ENCODE results near the gene YRDC. TPM values are rescaled to one million over a fixed set of nuclear protein-coding genes. Genes with fewer than 3 reads are reported as not detected.
A peak's percentile ranks its signal among the peaks of the same experiment; 100 is the strongest.

YRDC gene, protein sequence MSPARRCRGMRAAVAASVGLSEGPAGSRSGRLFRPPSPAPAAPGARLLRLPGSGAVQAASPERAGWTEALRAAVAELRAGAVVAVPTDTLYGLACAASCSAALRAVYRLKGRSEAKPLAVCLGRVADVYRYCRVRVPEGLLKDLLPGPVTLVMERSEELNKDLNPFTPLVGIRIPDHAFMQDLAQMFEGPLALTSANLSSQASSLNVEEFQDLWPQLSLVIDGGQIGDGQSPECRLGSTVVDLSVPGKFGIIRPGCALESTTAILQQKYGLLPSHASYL
- total RNA-seq (2014; rRNA removed; shearing (Covaris generic)) = 32.0 and 59.7 TPM in 2 replicates

DNA sequence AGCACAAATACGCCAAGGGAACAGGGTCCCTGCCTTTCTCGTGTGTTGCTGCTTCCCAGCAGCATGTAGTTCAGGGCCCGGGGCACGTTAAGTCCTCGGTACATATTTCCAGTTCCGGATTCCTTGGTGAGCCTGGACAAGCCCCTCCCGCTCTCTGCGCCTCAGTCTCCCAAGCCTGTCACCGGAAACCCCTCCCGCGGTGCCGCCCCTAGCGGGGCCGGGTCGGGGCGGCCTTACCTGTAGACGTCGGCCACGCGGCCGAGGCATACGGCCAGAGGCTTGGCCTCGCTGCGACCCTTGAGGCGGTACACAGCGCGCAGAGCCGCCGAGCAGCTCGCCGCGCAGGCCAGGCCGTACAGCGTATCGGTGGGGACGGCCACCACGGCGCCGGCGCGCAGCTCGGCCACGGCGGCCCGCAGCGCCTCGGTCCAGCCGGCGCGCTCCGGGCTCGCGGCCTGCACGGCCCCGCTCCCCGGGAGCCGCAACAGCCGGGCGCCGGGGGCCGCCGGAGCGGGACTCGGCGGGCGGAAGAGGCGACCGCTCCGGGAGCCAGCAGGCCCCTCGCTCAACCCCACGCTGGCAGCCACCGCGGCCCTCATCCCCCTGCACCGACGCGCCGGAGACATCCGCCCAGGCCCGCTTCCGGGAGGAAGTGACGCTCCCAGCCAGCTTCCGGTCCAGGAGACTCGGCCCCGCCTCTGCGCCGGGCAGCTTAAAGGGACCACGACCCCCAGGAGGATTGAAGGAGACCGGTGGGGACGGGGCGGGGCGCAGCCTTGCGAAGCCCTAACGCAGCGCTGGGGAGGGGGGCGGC is at the start of gene YRDC, which contains the start of gene C1orf122:
Gene YRDC, minus strand, starts transcription at position 654 of the 814 bp plus-strand sequence. Its CDS starts 28 bp downstream, at position 626.
Gene C1orf122, plus strand, starts transcription at position 236 of the 814 bp plus-strand sequence. CDS start 615 bp downstream, outside the sequence.
- H3K9me3 ChIP-seq (replicated peaks) = no peaks in the 10 kb centered on the region
- peak within 1 kb of the TSS; percentile 95 for H3K4me3 ChIP-seq
- no peaks in the 10 kb centered on the region for H3K27me3 ChIP-seq (replicated peaks)
- peaks cover 74% of the 10 kb centered on the region for H3K36me3 ChIP-seq
- peaks cover 16% of the 10 kb centered on the region for H3K4me1 ChIP-seq (replicated peaks)
- H3K27ac ChIP-seq = peak within 1 kb of the TSS; percentile 81
- peak; percentile 81 to 96 for DNase-seq (ENCODE audit: low read depth in 1 of 2, low spot score in 2 of 2)

DNA sequence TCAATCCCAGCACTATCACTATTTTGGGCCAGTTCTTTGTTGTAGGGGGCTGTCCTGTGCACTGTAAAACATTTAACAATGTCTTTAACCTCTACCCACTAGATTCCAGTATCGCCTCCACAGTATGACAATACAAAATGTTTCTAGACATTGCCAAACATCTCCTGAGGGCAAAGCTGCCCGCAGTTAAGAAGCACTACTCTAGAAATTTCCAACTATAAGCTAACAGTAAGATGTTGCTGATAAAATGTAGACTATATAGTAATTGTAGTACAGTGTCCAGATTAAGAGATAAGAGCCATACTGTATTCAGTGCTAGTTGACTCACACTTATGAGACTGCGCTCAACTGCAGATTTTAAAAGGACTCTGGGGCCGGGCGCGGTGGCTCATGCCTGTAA is 46.4 kb upstream of the YRDC start:
- DNase-seq (ENCODE audit: low read depth in 1 of 2, low spot score in 2 of 2) = no peak
- H3K27ac ChIP-seq = no peak overlapping the region
- H3K27me3 ChIP-seq (replicated peaks) = no peaks in the 10 kb centered on the region
- H3K36me3 ChIP-seq = peaks cover 59% of the 10 kb centered on the region
- H3K9me3 ChIP-seq (replicated peaks) = 0 out of 2 replicates have a peak, but pooled peaks cover 2% of the 10 kb centered on the region
- H3K4me1 ChIP-seq (replicated peaks) = peaks cover 7% of the 10 kb centered on the region
- no peak overlapping the region for H3K4me3 ChIP-seq

DNA sequence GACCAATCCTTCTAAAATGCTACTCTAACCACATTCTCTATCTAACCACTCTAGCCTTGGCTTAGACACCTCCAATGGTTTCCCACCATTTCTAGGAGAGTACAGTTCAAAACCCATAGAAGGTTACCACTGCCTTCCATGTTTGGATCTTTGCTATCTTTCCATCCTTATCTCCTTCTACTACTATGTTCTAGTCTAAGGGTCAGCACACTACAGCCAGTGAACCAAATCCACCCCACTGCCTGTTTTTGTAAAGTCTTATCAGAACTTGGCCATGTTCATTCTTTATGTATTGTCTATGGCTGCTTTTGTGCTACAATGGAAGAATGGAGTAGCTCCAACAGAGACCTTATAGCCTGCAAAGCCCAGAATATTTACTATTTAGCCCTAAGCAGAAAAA is 45.1 kb upstream of the YRDC start:
- Histone ChIP-seq H3K4me3 (no peak overlapping the region), H3K36me3 (peaks cover 66% of the 10 kb centered on the region), H3K27ac (no peak overlapping the region), H3K4me1 (replicated peaks) (peaks cover 2% of the 10 kb centered on the region), H3K27me3 (replicated peaks) (no peaks in the 10 kb centered on the region), H3K9me3 (replicated peaks) (0 out of 2 replicates have a peak, but pooled peaks cover 2% of the 10 kb centered on the region)
- no peak for DNase-seq (ENCODE audit: low read depth in 1 of 2, low spot score in 2 of 2)

DNA sequence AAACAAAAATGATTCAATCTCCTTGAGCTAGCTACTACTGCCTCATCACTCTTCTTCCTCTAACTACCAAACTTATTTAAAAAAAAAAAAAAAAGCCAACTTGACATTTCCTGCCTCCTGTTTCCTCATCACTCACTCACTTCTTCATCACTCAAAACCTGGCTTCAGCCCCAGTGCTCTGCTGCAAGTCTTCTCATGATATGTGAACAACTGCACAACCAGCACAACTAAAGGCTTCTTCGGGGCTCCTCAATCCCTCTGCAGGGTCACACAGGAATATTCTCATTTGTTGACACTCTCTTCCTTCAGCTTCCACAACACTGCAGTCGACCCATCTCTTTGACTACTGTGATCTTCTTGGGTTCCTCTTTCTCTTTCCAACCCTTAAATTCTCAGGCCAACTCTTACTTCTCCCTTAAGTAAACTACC is 43.8 kb upstream of the YRDC start:
- Histone ChIP-seq H3K27ac (no peak overlapping the region), H3K27me3 (replicated peaks) (no peaks in the 10 kb centered on the region), H3K4me3 (no peak overlapping the region), H3K36me3 (peaks cover 69% of the 10 kb centered on the region), H3K4me1 (replicated peaks) (no peaks in the 10 kb centered on the region), H3K9me3 (replicated peaks) (0 out of 2 replicates have a peak, but pooled peaks cover 2% of the 10 kb centered on the region)
- DNase-seq (ENCODE audit: low read depth in 1 of 2, low spot score in 2 of 2) = no peak

DNA sequence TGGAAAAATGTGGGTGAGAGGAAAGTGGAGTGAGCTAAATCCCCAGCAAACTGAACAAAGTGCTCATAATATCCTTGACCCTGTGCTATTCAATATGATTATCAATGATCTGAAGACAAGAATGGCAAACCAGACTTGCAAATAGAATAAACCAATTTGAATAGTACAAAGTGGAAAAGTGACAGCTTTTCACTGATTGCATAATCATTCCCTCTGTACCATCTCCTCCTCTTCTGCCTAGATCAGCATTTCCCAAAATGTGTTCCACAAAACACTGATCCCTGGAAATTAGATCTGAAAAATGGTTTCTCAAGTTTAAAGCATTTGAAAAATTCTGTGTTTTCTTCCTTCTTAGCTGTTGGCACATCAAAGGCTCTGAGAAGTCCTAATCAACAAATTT is 43.3 kb upstream of the YRDC start:
- Histone ChIP-seq H3K9me3 (replicated peaks) (0 out of 2 replicates have a peak, but pooled peaks cover 2% of the 10 kb centered on the region), H3K36me3 (peaks cover 71% of the 10 kb centered on the region)

DNA sequence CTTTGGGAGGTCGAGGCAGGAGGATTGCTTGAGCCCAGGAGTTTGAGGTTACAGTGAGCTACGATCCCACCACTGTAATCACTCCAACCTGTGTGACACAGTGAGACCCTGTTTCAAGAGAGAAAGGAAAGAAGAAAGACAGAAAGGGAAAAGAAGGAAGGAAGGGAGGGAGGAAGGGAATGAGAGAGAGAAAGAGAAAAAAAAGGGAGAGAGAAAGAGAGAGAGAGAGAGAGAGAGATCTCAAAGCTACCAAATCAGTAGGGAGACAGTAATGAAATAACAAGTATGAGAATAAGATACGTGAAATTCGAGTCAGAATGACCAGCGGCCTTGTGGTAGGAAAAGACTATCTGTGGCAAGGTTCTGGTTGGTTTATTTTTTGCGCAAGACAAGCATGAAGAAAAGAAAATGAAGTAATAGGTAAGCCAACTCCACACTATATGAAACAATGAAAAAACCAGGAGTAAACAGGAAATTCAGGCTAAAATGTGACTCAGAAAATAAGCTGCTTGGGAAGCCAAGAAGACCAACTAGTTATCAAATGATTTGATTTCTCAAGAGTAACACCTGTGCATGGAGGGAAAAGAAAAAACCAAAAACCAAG is 42.4 kb upstream of the YRDC start:
- no peak overlapping the region for H3K4me3 ChIP-seq
- H3K36me3 ChIP-seq = peaks cover 75% of the 10 kb centered on the region
- H3K4me1 ChIP-seq (replicated peaks) = no peaks in the 10 kb centered on the region
- H3K27me3 ChIP-seq (replicated peaks) = no peaks in the 10 kb centered on the region
- 0 out of 2 replicates have a peak, but pooled peaks cover 2% of the 10 kb centered on the region for H3K9me3 ChIP-seq (replicated peaks)
- no peak for DNase-seq (ENCODE audit: low read depth in 1 of 2, low spot score in 2 of 2)
- no peak overlapping the region for H3K27ac ChIP-seq

More for the DNA sequence above, 43.3 kb upstream of the YRDC start:
- H3K4me3 ChIP-seq = no peak overlapping the region
- no peak for DNase-seq (ENCODE audit: low read depth in 1 of 2, low spot score in 2 of 2)
- no peaks in the 10 kb centered on the region for H3K27me3 ChIP-seq (replicated peaks)
- H3K27ac ChIP-seq = no peak overlapping the region
- no peaks in the 10 kb centered on the region for H3K4me1 ChIP-seq (replicated peaks)

DNA sequence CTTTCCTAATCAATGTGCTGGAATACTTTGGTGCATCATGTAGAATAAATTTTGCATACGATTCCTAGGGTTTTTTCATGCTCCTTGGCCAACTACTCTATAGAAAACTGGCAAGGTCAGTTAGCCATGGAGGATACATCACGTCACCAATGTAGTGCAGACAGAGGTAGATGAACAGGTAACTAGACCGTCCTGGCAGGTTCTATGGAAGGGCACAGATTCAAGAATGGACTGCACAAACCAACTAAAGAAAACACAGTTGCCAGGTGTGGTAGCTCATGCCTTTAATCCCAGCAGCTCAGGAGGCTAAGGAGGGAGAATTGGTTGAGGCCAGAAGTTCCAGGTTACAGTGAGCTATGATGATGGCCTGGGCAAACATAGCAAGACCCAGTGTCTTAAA is 41.5 kb upstream of the YRDC start:
- no peak for DNase-seq (ENCODE audit: low read depth in 1 of 2, low spot score in 2 of 2)
- Histone ChIP-seq H3K36me3 (peaks cover 69% of the 10 kb centered on the region), H3K4me3 (no peak overlapping the region)

DNA sequence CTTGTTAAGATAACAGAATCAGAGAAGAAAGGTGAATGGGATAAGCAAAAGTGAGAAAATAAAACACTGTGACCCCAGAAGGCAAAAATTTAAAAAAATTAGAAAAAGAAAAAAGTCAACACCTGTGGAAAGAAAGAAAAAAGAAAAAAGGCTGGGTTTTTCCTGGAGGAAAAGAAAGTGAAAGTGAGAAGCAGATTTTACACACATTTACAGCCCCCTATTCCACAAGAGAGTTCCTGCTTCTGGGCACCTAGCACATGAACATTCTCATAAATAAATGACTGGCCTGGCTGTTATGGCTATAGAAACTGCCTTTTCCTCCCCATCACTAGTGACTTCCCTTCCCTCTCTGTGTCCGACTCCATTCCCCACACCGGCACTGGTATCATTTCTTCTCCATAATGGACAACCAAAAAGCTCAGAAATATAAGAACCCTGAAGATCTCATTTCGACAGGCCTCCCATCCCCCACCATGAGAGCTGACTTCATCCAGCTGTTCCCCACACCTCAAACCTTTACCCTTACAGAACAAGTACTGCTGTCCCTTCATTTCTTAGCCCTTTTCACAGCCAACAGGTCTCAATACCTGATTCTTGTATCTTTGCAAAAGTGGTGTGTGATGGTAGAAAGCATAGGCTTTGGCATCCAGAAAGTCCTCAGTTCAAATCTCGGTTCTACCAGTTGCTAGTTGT is 38.8 kb upstream of the YRDC start:
- Histone ChIP-seq H3K4me1 (replicated peaks) (no peaks in the 10 kb centered on the region), H3K27me3 (replicated peaks) (no peaks in the 10 kb centered on the region), H3K4me3 (no peak overlapping the region), H3K36me3 (peaks cover 54% of the 10 kb centered on the region), H3K27ac (no peak overlapping the region), H3K9me3 (replicated peaks) (peaks cover 2% of the 10 kb centered on the region; the same call in 1 of the 2 replicates)
- no peak for DNase-seq (ENCODE audit: low read depth in 1 of 2, low spot score in 2 of 2)

More for the DNA sequence above, 41.5 kb upstream of the YRDC start:
- Histone ChIP-seq H3K4me1 (replicated peaks) (no peaks in the 10 kb centered on the region), H3K27ac (no peak overlapping the region), H3K27me3 (replicated peaks) (no peaks in the 10 kb centered on the region), H3K9me3 (replicated peaks) (peaks cover 2% of the 10 kb centered on the region; the same call in 1 of the 2 replicates)

DNA sequence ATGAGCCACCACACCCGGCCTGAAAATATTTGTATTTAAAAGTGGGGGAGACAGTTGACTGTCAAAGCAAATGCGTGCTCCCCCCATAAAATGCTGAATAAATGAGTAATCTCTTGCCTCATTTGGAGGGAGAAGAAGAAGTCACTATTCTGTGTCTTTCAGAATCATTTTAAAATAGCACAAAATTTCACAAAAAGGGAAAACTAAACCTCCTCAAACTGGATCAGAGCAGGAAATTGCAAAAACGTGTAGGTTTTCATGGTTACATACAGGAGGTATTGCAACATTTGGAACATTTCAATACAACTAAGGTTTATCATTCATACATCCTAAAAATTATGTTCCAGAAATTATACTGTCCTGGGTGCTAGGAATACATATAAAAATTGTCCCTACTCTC is 37.8 kb upstream of the YRDC start:
- H3K9me3 ChIP-seq (replicated peaks) = peaks cover 2% of the 10 kb centered on the region; the same call in 1 of the 2 replicates
- peaks cover 50% of the 10 kb centered on the region for H3K36me3 ChIP-seq
- H3K27me3 ChIP-seq (replicated peaks) = no peaks in the 10 kb centered on the region
- H3K4me3 ChIP-seq = no peak overlapping the region
- no peak for DNase-seq (ENCODE audit: low read depth in 1 of 2, low spot score in 2 of 2)
- no peak overlapping the region for H3K27ac ChIP-seq
- no peaks in the 10 kb centered on the region for H3K4me1 ChIP-seq (replicated peaks)

DNA sequence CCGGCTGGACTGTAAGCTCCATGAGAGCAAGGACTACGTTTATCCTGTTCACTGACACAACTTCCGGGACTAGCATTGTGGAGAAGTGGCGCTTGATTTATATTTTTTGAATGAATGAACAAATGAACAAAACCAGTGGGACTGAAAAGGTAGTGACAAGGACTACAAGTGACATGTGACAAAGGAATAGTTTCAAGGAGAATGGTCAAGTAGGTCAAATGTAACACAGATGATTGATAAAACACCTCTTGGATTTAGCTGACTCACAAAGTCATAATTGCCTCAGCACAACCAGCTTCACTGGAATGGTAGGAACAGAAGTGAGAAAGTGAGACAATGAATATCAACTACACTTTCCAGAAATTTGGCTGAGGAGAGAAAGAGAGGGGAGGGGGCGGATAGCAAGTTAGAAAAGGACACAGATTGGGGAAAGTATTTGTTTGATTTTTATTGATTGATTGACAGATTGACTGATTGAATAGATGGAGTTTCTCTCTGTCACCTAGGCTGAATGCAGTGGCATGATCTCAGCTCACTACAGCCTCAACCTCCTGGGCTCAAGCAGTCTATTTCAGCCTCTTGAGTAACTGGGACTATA is 37.1 kb upstream of the YRDC start:
- H3K27me3 ChIP-seq (replicated peaks) = no peaks in the 10 kb centered on the region
- H3K4me1 ChIP-seq (replicated peaks) = no peaks in the 10 kb centered on the region
- peaks cover 45% of the 10 kb centered on the region for H3K36me3 ChIP-seq
- H3K9me3 ChIP-seq (replicated peaks) = no peaks in the 10 kb centered on the region; the same call in 1 of the 2 replicates
- no peak overlapping the region for H3K4me3 ChIP-seq
- no peak overlapping the region for H3K27ac ChIP-seq
- DNase-seq (ENCODE audit: low read depth in 1 of 2, low spot score in 2 of 2) = no peak

DNA sequence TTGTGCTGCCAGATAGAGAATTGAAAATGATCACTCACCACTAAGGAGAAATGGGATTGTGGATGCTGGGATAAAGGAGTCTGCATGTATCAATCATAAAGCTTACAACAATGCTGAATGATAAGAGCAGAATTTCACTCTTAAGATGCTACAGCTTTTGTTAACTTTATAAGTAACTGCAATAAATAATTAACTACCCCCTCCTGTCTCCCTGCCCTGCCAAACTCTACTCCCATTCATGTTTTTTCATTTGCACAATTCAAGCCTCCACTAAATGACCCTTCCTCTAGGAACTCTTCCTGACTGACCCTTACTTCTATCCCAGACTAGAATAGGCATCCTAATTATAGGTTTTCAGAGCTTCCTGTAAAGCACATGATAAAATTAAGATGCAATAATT is 36.5 kb upstream of the YRDC start:
- no peaks in the 10 kb centered on the region; the same call in 1 of the 2 replicates for H3K9me3 ChIP-seq (replicated peaks)
- H3K27ac ChIP-seq = no peak overlapping the region
- no peaks in the 10 kb centered on the region for H3K27me3 ChIP-seq (replicated peaks)
- no peaks in the 10 kb centered on the region for H3K4me1 ChIP-seq (replicated peaks)
- no peak overlapping the region for H3K4me3 ChIP-seq
- H3K36me3 ChIP-seq = peaks cover 48% of the 10 kb centered on the region
- no peak for DNase-seq (ENCODE audit: low read depth in 1 of 2, low spot score in 2 of 2)

DNA sequence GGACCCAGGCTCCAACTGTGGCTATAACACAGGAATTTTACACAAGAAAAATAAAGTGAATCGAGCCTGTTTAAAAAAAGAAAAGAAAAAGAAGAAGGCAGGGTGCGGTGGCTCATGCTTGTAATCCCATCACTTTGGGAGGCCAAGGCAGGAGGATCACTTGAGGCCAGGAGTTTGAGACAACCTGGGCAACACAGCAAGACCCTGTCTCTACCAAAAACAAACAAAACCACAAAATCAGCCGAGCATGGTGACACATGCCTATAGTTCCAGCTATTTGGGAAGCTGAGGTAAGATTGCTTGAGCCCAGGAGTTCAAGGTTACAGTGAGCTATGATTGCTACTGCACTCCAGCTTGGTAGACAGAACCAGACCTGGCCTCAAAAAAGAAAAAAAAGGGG is 33.6 kb upstream of the YRDC start:
- H3K27ac ChIP-seq = no peak overlapping the region
- no peaks in the 10 kb centered on the region for H3K4me1 ChIP-seq (replicated peaks)
- H3K9me3 ChIP-seq (replicated peaks) = no peaks in the 10 kb centered on the region; the same call in 1 of the 2 replicates
- H3K4me3 ChIP-seq = no peak overlapping the region
- H3K27me3 ChIP-seq (replicated peaks) = no peaks in the 10 kb centered on the region
- DNase-seq (ENCODE audit: low read depth in 1 of 2, low spot score in 2 of 2) = no peak
- H3K36me3 ChIP-seq = peaks cover 41% of the 10 kb centered on the region

DNA sequence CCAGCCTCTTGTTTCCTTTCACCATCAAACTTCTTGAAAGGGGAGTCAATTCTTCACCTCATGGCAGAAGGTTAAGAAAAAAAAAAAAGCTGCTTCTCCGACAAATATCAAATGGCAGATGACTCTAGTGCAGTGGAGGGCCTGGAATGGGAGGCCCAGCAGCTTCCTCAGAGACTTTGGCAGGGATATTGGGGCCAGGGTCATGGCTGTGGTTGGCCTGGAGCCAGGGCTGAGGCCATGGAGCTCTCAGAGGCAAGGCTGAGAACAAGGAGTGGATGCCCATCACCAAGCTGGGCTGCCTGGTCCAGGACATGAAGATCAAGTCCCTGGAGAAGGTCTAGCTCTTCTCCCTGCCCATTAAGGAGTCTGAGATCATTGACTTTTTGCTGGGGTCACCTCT is 32.7 kb upstream of the YRDC start:
- no peaks in the 10 kb centered on the region; the same call in 1 of the 2 replicates for H3K9me3 ChIP-seq (replicated peaks)
- H3K27me3 ChIP-seq (replicated peaks) = no peaks in the 10 kb centered on the region
- peaks cover 39% of the 10 kb centered on the region for H3K36me3 ChIP-seq
- no peak overlapping the region for H3K4me3 ChIP-seq
- no peaks in the 10 kb centered on the region for H3K4me1 ChIP-seq (replicated peaks)
- H3K27ac ChIP-seq = no peak overlapping the region
- no peak for DNase-seq (ENCODE audit: low read depth in 1 of 2, low spot score in 2 of 2)
